ENCODE data around the gene NPIPA3.

DNA sequence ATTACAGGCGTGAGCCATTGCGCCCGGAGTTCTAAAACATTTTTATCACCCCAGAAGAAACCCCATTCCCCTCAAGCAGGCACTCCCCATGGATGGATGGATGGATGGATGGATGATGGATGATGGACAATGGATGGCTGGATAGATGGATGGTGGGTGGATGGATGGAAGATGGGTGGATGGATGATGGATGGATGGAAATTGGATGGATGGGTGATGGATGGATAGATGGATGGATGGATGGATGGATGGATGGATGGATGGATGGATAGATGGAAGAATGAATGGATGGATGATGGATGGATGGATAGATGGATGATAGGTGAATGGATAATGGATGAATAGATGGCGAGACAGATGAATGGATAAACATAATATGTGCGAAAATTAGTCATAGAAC lies 25.6 kb upstream of the NPIPA3 start:
- TF ChIP-seq CTCF (IDR thresholded peaks at IDR 0.05) (no peak), POLR2AphosphoS5 (IDR thresholded peaks at IDR 0.05) (no peak)
